NCI-H146 treated with DMSO at 0.1 percent for 48 hours (cell line): ENCODE results near the gene NUPR1.
"Not testable (repeated sequence)": the region's sequence is repeated elsewhere in the genome, so short reads cannot be mapped to it uniquely, and the experiment has no call there.

ENCODE experiments used
- DNase-seq: peaks from one replicate; lab custom pipeline; 2025; ENCODE audit not compliant: unreplicated experiment; lab: John Stamatoyannopoulos, UW

The NUPR1 gene

GRCh38 chr16:28527985-28528384, 10.8 kb downstream of the NUPR1 start:
- DNase-seq, result no peak

GRCh38 chr16:28527100-28527785, 11.5 kb downstream of the NUPR1 start:
- not testable (repeated sequence) for DNase-seq

GRCh38 chr16:28526201-28527099, 12.3 kb downstream of the NUPR1 start:
- DNase-seq, result no peak

GRCh38 chr16:28524681-28525171, 14.0 kb downstream of the NUPR1 start:
- no peak for DNase-seq

- no peak for DNase-seq
Observed at GRCh38 chr16:28522792-28523191, 16.0 kb downstream of the NUPR1 start.

GRCh38 chr16:28521436-28521835, 17.3 kb downstream of the NUPR1 start:
- no peak for DNase-seq

- DNase-seq, result no peak
Observed at GRCh38 chr16:28520672-28521071, 18.1 kb downstream of the NUPR1 start.

GRCh38 chr16:28514246-28514645, 24.5 kb downstream of the NUPR1 start:
- no peak for DNase-seq

- no peak for DNase-seq
Observed at GRCh38 chr16:28513484-28514181, 25.1 kb downstream of the NUPR1 start.

- no peak for DNase-seq
Observed at GRCh38 chr16:28511801-28512789, 26.7 kb downstream of the NUPR1 start.

- no peak for DNase-seq
Observed at GRCh38 chr16:28511031-28511430, 27.7 kb downstream of the NUPR1 start.

- no peak for DNase-seq
Observed at GRCh38 chr16:28505489-28506137, 33.2 kb downstream of the NUPR1 start.

GRCh38 chr16:28504707-28505404, 33.9 kb downstream of the NUPR1 start:
- peak; percentile 46 for DNase-seq

- no peak for DNase-seq
Observed at GRCh38 chr16:28503470-28504259, 35.1 kb downstream of the NUPR1 start.

- DNase-seq, result no peak
Observed at GRCh38 chr16:28502290-28502689, 36.5 kb downstream of the NUPR1 start.

- no peak for DNase-seq
Observed at GRCh38 chr16:28501258-28502232, 37.2 kb downstream of the NUPR1 start.

- DNase-seq, result not testable (repeated sequence)
Observed at GRCh38 chr16:28500476-28501180, 38.1 kb downstream of the NUPR1 start.
